CD4-positive, alpha-beta T cell (primary cell): ENCODE results near the gene ALLC. TPM values are rescaled to one million over a fixed set of nuclear protein-coding genes. Genes with fewer than 3 reads are reported as not detected.

Experiments used
- ATAC-seq: fragments of 200-7000 bp; cut with Tn5 transposase; one replicate; pipeline ENCODE4 v1.10.0; 2022; ENCODE audit warnings: mild to moderate bottlenecking; ENCODE audit not compliant: poor library complexity
- CTCF ChIA-PET: fragments of 350-600 bp; sonication (Branson Sonifier 250); formaldehyde crosslinking; loops from one replicate; lab custom pipeline; 2021; ENCODE audit warnings: antibody characterized with exemption, inconsistent platforms; lab: Charles Lee
- POLR2A ChIA-PET: fragments of 350-600 bp; sonication (Branson Sonifier 250); formaldehyde crosslinking; loops from one replicate; lab custom pipeline; 2021; ENCODE audit warnings: antibody characterized with exemption, inconsistent platforms; lab: Charles Lee
- DNase-seq, 14 experiments: peaks; one replicate each; pipeline ENCODE4 v3.0.0-alpha.2; 2013 to 2020; ENCODE audit warnings: mixed read lengths in 2 of 14
- H3K27ac ChIP-seq, 2 donors: one replicate each; pipeline versions ENCODE4 v1.5.1 to v1.7.0; 2013; ENCODE audit warnings: low read length in 2 of 2, low read depth in 1 of 2, mild to moderate bottlenecking in 1 of 2
- H3K27me3 ChIP-seq, 2 experiments: 1 replicate in 1 of 2; 2 replicates in 1 of 2; pipeline versions ENCODE4 v1.6.1 to v1.7.0; 2013; ENCODE audit warnings: low read length in 2 of 2, control low read depth in 1 of 2, mild to moderate bottlenecking in 1 of 2, moderate library complexity in 1 of 2; ENCODE audit not compliant: insufficient read depth in 2 of 2, control insufficient read depth in 1 of 2
- H3K36me3 ChIP-seq: one replicate; pipeline ENCODE4 v1.6.1; 2013; ENCODE audit warnings: low read length, control low read depth; ENCODE audit not compliant: insufficient read depth
- H3K4me1 ChIP-seq: one replicate; pipeline ENCODE4 v1.6.1; 2013; ENCODE audit warnings: low read length, control low read depth; ENCODE audit not compliant: insufficient read depth
- H3K4me3 ChIP-seq: one replicate; pipeline ENCODE4 v1.5.1; 2013; ENCODE audit warnings: mild to moderate bottlenecking, low read length, moderate library complexity
- H3K9me3 ChIP-seq, 2 experiments: 1 replicate in 1 of 2; 2 replicates in 1 of 2; pipeline versions ENCODE4 v1.6.1 to v1.7.0; 2013; ENCODE audit warnings: low read length in 2 of 2, mild to moderate bottlenecking in 2 of 2, control low read depth in 1 of 2, moderate library complexity in 1 of 2; ENCODE audit not compliant: control insufficient read depth in 1 of 2, insufficient read depth in 1 of 2
- H3K27ac Mint-ChIP-seq: one replicate; pipeline ENCODE4 v1.8.0; 2020; ENCODE audit warnings: mixed read lengths
- H3K27me3 Mint-ChIP-seq: one replicate; pipeline ENCODE4 v1.8.0; 2021; ENCODE audit warnings: mixed read lengths
- H3K36me3 Mint-ChIP-seq: one replicate; pipeline ENCODE4 v1.8.0; 2021; ENCODE audit warnings: low read depth, mixed read lengths
- H3K4me1 Mint-ChIP-seq: one replicate; pipeline ENCODE4 v1.8.0; 2021; ENCODE audit warnings: low read depth, mixed read lengths
- H3K4me3 Mint-ChIP-seq: one replicate; pipeline ENCODE4 v1.8.0; 2020; ENCODE audit warnings: mild to moderate bottlenecking, mixed read lengths
- H3K9me3 Mint-ChIP-seq: one replicate; pipeline ENCODE4 v1.8.0; 2020; ENCODE audit warnings: mixed read lengths
- intact Hi-C, 2 experiments: fragments of 100-400 bp; cut with DNase I in 1 of 2; cut with micrococcal nuclease in 1 of 2; formaldehyde crosslinking; loops; one replicate each; pipeline versions ENCODE4 v1.15.1 to v1.9.0; 2023 to 2025; cut with DNase I, micrococcal nuclease
- total RNA-seq, 174 experiments: library from RNA in 2 of 174; stranded (reverse) in 2 of 174; gene quantifications; one replicate each; pipeline ENCODE4 v1.2.3 and lab custom pipeline; 2021 to 2026
- TF ChIP-seq, protein P1 (sequence below): fragments of 200-600 bp; IDR thresholded peaks from one replicate; pipeline ENCODE4 v1.8.0; 2022; ENCODE audit warnings: antibody characterized with exemption, mild to moderate bottlenecking

The ALLC gene
- total RNA-seq, 2 experiments from 2014 or later, result not detected

DNA sequence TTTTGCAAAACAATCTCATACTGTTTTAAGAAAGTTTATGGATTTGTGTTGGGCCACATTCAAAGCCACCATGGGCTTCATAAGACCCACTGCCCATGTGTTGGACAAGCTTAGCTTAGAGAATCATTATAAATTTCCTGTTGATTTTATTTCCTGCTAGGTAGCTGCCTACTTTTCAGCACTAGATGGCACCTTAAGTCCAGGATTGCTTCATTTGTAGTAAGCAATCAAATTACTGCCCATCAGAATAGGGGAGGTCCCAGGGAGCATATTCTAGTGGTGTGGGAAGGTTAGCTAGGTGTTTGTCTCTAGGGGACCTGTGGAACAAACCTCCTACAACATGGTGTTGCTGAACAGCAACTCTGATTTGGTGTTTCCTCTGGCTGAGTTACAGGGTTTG lies 34.4 kb downstream of the ALLC start:
- Mint-ChIP-seq H3K27ac (no peak overlapping the region), H3K4me1 (no peaks in the 10 kb centered on the region), H3K27me3 (peaks cover 38% of the 10 kb centered on the region), H3K4me3 (no peak overlapping the region), H3K9me3 (peaks cover 3% of the 10 kb centered on the region), H3K36me3 (no peaks in the 10 kb centered on the region)
- Histone ChIP-seq H3K36me3 (no peaks in the 10 kb centered on the region), H3K27me3 (peaks cover 7 to 8% of the 10 kb centered on the region in 2 experiments), H3K4me3 (no peak overlapping the region), H3K9me3 (peaks cover 0 to 6% of the 10 kb centered on the region in 2 experiments), H3K27ac (no peak overlapping the region), H3K4me1 (no peaks in the 10 kb centered on the region)
- ChIA-PET POLR2A (no interaction called here), CTCF (no interaction called here)
- TF ChIP-seq, protein P1, sequence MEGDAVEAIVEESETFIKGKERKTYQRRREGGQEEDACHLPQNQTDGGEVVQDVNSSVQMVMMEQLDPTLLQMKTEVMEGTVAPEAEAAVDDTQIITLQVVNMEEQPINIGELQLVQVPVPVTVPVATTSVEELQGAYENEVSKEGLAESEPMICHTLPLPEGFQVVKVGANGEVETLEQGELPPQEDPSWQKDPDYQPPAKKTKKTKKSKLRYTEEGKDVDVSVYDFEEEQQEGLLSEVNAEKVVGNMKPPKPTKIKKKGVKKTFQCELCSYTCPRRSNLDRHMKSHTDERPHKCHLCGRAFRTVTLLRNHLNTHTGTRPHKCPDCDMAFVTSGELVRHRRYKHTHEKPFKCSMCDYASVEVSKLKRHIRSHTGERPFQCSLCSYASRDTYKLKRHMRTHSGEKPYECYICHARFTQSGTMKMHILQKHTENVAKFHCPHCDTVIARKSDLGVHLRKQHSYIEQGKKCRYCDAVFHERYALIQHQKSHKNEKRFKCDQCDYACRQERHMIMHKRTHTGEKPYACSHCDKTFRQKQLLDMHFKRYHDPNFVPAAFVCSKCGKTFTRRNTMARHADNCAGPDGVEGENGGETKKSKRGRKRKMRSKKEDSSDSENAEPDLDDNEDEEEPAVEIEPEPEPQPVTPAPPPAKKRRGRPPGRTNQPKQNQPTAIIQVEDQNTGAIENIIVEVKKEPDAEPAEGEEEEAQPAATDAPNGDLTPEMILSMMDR, result no peak
- ATAC-seq (no peak), DNase-seq (no peak)
- intact Hi-C loops, result no loop called here

DNA sequence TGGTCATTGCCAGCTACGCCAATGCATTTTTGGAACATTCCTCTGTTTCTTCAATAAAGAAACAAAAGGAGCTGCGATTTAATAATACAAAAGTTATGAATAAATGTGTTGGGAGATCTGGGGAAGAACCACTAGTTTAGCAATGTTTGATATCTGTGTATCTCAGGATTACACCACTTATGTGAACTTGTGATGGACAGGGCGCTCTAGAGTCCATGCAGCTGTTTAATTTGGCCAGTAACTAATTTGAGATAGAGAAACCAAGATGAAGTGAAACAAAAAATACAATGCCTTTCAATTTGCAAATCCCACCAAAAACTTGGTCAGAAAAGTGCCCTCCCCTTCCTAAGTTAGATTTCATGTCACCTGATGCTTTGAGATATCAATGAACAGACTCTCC lies 38.5 kb downstream of the ALLC start:
- H3K27me3 ChIP-seq, result peaks cover 8 to 10% of the 10 kb centered on the region in 2 experiments
- H3K9me3 Mint-ChIP-seq, result peaks cover 3% of the 10 kb centered on the region
- H3K27ac Mint-ChIP-seq, result no peak overlapping the region
- H3K4me3 ChIP-seq, result no peak overlapping the region
- H3K36me3 Mint-ChIP-seq, result no peaks in the 10 kb centered on the region
- H3K9me3 ChIP-seq, result no peaks in the 10 kb centered on the region
- no peak overlapping the region for H3K4me3 Mint-ChIP-seq
- CTCF ChIA-PET, result no interaction called here
- no peaks in the 10 kb centered on the region for H3K4me1 Mint-ChIP-seq
- TF ChIP-seq, protein P1, result no peak
- no peak overlapping the region for H3K27ac ChIP-seq
- DNase-seq (no peak), ATAC-seq (no peak)
- intact Hi-C loops, result no loop called here
- H3K27me3 Mint-ChIP-seq, result peaks cover 61% of the 10 kb centered on the region
- no peaks in the 10 kb centered on the region for H3K36me3 ChIP-seq
- H3K4me1 ChIP-seq, result no peaks in the 10 kb centered on the region
- POLR2A ChIA-PET, result no interaction called here

DNA sequence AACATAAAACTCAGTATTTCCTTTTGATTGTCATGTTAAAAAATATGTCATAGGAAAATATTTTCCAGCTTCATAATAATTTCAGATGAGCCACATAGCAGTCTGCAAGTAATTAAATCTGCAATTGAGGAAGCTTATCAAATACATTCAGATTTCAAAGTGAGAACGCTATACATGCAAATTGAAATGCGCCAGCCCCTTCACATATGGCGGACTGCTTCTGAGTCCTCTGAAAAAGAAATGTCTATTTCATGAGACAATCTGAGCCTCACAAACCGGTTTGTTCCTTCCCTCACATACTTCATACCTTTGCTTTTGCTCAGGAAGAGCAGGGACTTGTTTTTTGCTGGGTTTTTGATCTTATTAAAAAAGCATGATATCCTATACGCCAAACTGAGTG lies 43.1 kb downstream of the ALLC start:
- H3K27me3 ChIP-seq, result peaks cover 9 to 33% of the 10 kb centered on the region in 2 experiments
- Mint-ChIP-seq H3K27me3 (peaks cover 73% of the 10 kb centered on the region), H3K36me3 (no peaks in the 10 kb centered on the region), H3K9me3 (no peaks in the 10 kb centered on the region), H3K4me3 (no peak overlapping the region), H3K4me1 (no peaks in the 10 kb centered on the region), H3K27ac (no peak overlapping the region)
- intact Hi-C loops, result no loop called here
- H3K9me3 ChIP-seq, result peaks cover 0 to 12% of the 10 kb centered on the region in 2 experiments
- no peak for DNase-seq
- ChIA-PET CTCF (no interaction called here), POLR2A (no interaction called here)
- no peaks in the 10 kb centered on the region for H3K36me3 ChIP-seq
- H3K27ac ChIP-seq, result no peak overlapping the region
- ATAC-seq, result no peak
- TF ChIP-seq, protein P1, result no peak
- H3K4me1 ChIP-seq, result no peaks in the 10 kb centered on the region
- H3K4me3 ChIP-seq, result no peak overlapping the region
